SK-N-SH treated with all-trans-retinoic acid at 6 μM for 48 hours (cell line): Measurements from ENCODE around the gene GIPC3.

Source experiments
- BACH2 ChIP-seq: fragments of 250-450 bp; sonication (Bioruptor Pico); IDR thresholded peaks from 2 replicates; pipeline ENCODE4 v1.9.0; 2021; ENCODE audit warnings: mild to moderate bottlenecking, borderline replicate concordance
- GLIS3 ChIP-seq: fragments of 250-450 bp; sonication (Bioruptor Pico); IDR thresholded peaks from 2 replicates; pipeline ENCODE4 v1.5.0; 2020; ENCODE audit warnings: mild to moderate bottlenecking, moderate library complexity
- RARB ChIP-seq: fragments of 250-450 bp; sonication (Bioruptor Pico); IDR thresholded peaks from 2 replicates; pipeline ENCODE4 v1.8.0; 2021; ENCODE audit warnings: mild to moderate bottlenecking, moderate library complexity
- TCF4 ChIP-seq: fragments of 250-450 bp; sonication (Bioruptor Pico); IDR thresholded peaks from 2 replicates; pipeline ENCODE4 v1.8.0; 2021; ENCODE audit warnings: mild to moderate bottlenecking, moderate library complexity, borderline replicate concordance
- TOX ChIP-seq: fragments of 250-450 bp; sonication (Bioruptor Pico); IDR thresholded peaks from 2 replicates; pipeline ENCODE4 v1.8.0; 2021; ENCODE audit warnings: mild to moderate bottlenecking, moderate library complexity, borderline replicate concordance
- TSHZ2 ChIP-seq: fragments of 250-450 bp; sonication (Bioruptor Pico); IDR thresholded peaks from 2 replicates; pipeline ENCODE4 v1.5.0; 2020; ENCODE audit warnings: mild to moderate bottlenecking, moderate library complexity
- ZC3H10 ChIP-seq: fragments of 250-450 bp; sonication (Bioruptor Pico); IDR thresholded peaks from 2 replicates; pipeline ENCODE4 v1.5.1; 2021; ENCODE audit warnings: mild to moderate bottlenecking, moderate library complexity
- ZFP3 ChIP-seq: fragments of 250-450 bp; sonication (Bioruptor Pico); IDR thresholded peaks from 2 replicates; pipeline ENCODE4 v1.5.0; 2020; ENCODE audit warnings: mild to moderate bottlenecking, moderate library complexity
- TF ChIP-seq, protein P1 (sequence below): fragments of 250-450 bp; sonication (Bioruptor Pico); IDR thresholded peaks from 2 replicates; pipeline ENCODE4 v1.8.0; 2020; ENCODE audit warnings: mild to moderate bottlenecking, moderate library complexity, borderline replicate concordance
- TF ChIP-seq, protein P2 (sequence below): fragments of 250-450 bp; sonication (Bioruptor Pico); IDR thresholded peaks from 2 replicates; pipeline ENCODE4 v1.8.0; 2021; ENCODE audit warnings: low read depth, mild to moderate bottlenecking, moderate library complexity, borderline replicate concordance

- TF ChIP-seq, protein P1, sequence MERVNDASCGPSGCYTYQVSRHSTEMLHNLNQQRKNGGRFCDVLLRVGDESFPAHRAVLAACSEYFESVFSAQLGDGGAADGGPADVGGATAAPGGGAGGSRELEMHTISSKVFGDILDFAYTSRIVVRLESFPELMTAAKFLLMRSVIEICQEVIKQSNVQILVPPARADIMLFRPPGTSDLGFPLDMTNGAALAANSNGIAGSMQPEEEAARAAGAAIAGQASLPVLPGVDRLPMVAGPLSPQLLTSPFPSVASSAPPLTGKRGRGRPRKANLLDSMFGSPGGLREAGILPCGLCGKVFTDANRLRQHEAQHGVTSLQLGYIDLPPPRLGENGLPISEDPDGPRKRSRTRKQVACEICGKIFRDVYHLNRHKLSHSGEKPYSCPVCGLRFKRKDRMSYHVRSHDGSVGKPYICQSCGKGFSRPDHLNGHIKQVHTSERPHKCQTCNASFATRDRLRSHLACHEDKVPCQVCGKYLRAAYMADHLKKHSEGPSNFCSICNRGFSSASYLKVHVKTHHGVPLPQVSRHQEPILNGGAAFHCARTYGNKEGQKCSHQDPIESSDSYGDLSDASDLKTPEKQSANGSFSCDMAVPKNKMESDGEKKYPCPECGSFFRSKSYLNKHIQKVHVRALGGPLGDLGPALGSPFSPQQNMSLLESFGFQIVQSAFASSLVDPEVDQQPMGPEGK (CRISPR knock-in tag): no peak
- TF ChIP-seq, protein P2, sequence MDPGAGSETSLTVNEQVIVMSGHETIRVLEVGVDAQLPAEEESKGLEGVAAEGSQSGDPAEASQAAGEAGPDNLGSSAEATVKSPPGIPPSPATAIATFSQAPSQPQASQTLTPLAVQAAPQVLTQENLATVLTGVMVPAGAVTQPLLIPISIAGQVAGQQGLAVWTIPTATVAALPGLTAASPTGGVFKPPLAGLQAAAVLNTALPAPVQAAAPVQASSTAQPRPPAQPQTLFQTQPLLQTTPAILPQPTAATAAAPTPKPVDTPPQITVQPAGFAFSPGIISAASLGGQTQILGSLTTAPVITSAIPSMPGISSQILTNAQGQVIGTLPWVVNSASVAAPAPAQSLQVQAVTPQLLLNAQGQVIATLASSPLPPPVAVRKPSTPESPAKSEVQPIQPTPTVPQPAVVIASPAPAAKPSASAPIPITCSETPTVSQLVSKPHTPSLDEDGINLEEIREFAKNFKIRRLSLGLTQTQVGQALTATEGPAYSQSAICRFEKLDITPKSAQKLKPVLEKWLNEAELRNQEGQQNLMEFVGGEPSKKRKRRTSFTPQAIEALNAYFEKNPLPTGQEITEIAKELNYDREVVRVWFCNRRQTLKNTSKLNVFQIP (CRISPR knock-in tag): no peak
- no peak for TF ChIP-seq GLIS3 (CRISPR knock-in tag)
- no peak for TF ChIP-seq RARB
- TF ChIP-seq TCF4 (CRISPR knock-in tag): no peak
- TF ChIP-seq BACH2 (CRISPR knock-in tag): no peak
- no peak for TF ChIP-seq ZFP3
- TF ChIP-seq ZC3H10 (CRISPR knock-in tag): no peak
- TF ChIP-seq TSHZ2 (CRISPR knock-in tag): no peak
- no peak for TF ChIP-seq TOX
Measured at GRCh38 chr19:3535563-3535965, 49.7 kb upstream of the GIPC3 start.
